Lower lobe of right lung (tissue), 2 donors: ENCODE measurements around the gene TMEM132D. TPM values are rescaled to one million over a fixed set of nuclear protein-coding genes. Genes with fewer than 3 reads are reported as not detected.

ENCODE experiments used
- ATAC-seq, 2 donors: fragments of 200-7000 bp; cut with Tn5 transposase; one replicate each; pipeline ENCODE4 v1.9.1; 2020 to 2022; ENCODE audit warnings: mild to moderate bottlenecking in 2 of 2, moderate library complexity in 2 of 2
- DNase-seq: peaks from one replicate; pipeline ENCODE4 v3.0.0-alpha.2; 2020
- H3K27ac ChIP-seq: fragments of 200-600 bp; one replicate; pipeline ENCODE4 v1.8.0; 2022
- H3K27me3 ChIP-seq: fragments of 200-600 bp; one replicate; pipeline ENCODE4 v1.8.0; 2022; ENCODE audit warnings: low read depth
- H3K36me3 ChIP-seq: fragments of 200-600 bp; one replicate; pipeline ENCODE4 v1.8.0; 2022; ENCODE audit warnings: mild to moderate bottlenecking
- H3K4me1 ChIP-seq: fragments of 200-600 bp; one replicate; pipeline ENCODE4 v1.8.0; 2022
- H3K4me3 ChIP-seq: fragments of 200-600 bp; one replicate; pipeline ENCODE4 v1.8.0; 2022; ENCODE audit warnings: mild to moderate bottlenecking
- H3K9me3 ChIP-seq: fragments of 200-600 bp; one replicate; pipeline ENCODE4 v1.8.0; 2022
- intact Hi-C: fragments of 100-400 bp; cut with DNase I; formaldehyde crosslinking; loops from one replicate; pipeline ENCODE4 v1.11.0; 2022
- total RNA-seq: library from RNA; stranded (reverse); fragmentation: NEBNext Ultra II Directional; extraction: Animal tissue kit (Norgen Biotek cat#: 25700); gene quantifications from one replicate; pipeline ENCODE4 v1.2.1, GENCODE V29; 2021
- TF ChIP-seq, protein P1 (sequence below): fragments of 200-600 bp; IDR thresholded peaks from one replicate; pipeline ENCODE4 v1.8.0; 2022; ENCODE audit warnings: antibody characterized with exemption, mild to moderate bottlenecking
- donor health status: DM: no; HTN: yes; CAD: no; lungs with severe emphysema.

TMEM132D gene
- total RNA-seq, 1 donor from 2014 or later, result 0.06 TPM

DNA sequence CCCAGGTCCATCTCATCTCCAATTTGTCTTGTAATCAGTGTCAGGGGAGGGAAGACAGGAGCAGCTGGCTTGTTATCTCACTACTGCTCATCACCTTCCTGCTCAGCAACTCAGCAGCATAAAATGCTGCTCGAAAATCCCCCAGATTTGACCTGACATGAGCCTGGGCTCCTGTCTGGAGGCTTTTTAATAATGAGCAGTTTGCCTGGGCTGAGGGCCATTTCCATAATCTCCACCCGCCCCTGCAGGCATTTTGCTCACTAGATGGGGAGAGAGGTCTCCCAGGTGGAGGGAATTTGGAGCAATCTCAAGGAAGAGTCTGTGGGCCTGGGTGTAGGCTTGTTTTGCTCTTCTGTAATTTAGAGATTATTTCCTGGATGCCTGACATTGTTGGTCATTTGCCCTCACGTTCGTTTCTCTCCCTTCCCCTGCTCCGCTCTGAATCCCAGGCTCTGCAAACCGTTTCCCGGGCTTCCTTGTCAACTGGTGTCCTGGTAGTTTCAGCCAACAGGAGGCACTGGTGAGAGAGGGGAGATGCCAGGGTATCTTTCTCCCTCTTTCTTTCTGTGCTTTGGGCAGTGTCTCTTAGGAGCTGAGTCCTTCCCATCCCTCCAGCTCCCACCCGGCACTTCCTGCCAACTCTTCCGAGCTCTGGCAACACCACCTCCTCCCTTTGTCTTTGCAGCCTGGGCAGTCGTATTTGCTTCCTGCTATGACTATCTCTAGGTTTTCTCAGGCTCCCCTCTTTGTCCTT, 751.3 kb downstream of the TMEM132D start:
- intact Hi-C loops, result no loop called here
- H3K27ac ChIP-seq, result no peak overlapping the region
- no peak for ATAC-seq
- TF ChIP-seq, protein P1, sequence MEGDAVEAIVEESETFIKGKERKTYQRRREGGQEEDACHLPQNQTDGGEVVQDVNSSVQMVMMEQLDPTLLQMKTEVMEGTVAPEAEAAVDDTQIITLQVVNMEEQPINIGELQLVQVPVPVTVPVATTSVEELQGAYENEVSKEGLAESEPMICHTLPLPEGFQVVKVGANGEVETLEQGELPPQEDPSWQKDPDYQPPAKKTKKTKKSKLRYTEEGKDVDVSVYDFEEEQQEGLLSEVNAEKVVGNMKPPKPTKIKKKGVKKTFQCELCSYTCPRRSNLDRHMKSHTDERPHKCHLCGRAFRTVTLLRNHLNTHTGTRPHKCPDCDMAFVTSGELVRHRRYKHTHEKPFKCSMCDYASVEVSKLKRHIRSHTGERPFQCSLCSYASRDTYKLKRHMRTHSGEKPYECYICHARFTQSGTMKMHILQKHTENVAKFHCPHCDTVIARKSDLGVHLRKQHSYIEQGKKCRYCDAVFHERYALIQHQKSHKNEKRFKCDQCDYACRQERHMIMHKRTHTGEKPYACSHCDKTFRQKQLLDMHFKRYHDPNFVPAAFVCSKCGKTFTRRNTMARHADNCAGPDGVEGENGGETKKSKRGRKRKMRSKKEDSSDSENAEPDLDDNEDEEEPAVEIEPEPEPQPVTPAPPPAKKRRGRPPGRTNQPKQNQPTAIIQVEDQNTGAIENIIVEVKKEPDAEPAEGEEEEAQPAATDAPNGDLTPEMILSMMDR, result no peak
- no peaks in the 10 kb centered on the region for H3K4me1 ChIP-seq
- H3K36me3 ChIP-seq, result no peaks in the 10 kb centered on the region
- no peak overlapping the region for H3K4me3 ChIP-seq
- DNase-seq, result no peak
- no peaks in the 10 kb centered on the region for H3K9me3 ChIP-seq
- H3K27me3 ChIP-seq, result peaks cover 7% of the 10 kb centered on the region

DNA sequence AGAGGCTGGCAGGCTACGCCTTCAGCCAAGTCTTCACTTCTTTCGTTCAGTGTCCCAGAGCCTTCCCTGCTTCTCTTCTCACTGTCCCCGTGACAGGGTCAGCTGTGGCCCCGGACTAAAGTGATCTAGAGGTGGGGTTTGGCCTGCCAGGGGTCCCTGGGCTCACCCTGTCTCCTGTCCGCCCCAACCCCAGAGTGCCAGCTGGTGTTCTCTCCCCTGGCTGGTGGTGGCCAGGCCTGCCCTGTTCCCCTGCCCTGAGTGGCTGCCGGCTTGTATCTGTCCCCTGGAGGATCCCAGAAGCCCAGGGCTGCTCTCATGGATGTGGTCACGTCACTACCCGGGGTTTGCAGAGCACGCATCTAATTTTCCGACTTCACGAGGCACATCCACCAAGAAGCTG, 753.1 kb downstream of the TMEM132D start:
- no peak for ATAC-seq
- Histone ChIP-seq H3K4me1 (no peaks in the 10 kb centered on the region), H3K27ac (no peak overlapping the region), H3K27me3 (peaks cover 7% of the 10 kb centered on the region), H3K4me3 (no peak overlapping the region), H3K36me3 (no peaks in the 10 kb centered on the region), H3K9me3 (no peaks in the 10 kb centered on the region)
- intact Hi-C loops, result no loop called here
- TF ChIP-seq, protein P1, result no peak
- DNase-seq, result no peak

DNA sequence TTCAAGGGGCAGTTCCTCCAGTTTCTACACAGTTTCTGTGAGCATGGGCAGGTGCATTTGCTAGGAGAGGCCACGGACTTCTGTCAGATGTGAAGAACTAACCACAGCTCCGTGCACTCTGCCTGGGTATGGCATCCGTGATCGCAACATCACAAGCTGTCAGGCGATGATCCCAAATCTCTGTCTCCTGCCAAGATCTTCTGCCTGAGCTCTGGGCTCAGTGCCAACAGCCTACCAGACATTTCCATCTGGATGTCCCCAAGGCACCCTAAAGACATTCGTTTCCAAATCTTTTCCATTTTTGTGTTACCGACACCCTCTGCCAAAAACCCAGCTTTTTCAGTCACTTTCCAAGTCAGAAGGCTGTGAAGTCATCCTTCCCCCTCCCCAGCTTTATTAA, 758.4 kb downstream of the TMEM132D start:
- Histone ChIP-seq H3K9me3 (no peaks in the 10 kb centered on the region), H3K27me3 (peaks cover 7% of the 10 kb centered on the region), H3K27ac (no peak overlapping the region), H3K4me1 (no peaks in the 10 kb centered on the region), H3K36me3 (no peaks in the 10 kb centered on the region), H3K4me3 (no peak overlapping the region)
- intact Hi-C loops, result no loop called here
- DNase-seq (no peak), ATAC-seq (peak in 1 of 2 donors; percentile 42)
- TF ChIP-seq, protein P1, result no peak

DNA sequence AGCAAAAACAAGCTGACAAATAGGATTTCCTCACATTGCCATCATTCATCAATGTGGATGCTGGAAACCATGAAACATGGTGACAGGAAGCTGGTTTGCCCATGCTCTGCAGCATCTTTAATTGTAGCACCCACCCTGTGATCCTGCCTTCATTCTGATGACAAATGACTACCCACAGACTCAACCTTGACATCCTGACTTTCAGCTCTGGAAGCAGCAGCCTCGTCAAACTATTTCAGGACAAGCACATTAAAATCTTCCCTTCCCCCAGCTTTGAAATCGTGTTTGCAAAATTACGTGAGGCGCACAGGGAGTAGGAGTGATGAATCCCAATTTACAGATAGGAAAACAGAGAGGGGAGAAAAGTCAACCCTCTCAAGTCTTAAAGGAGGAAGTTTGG, 765.0 kb downstream of the TMEM132D start:
- no peaks in the 10 kb centered on the region for H3K27me3 ChIP-seq
- TF ChIP-seq, protein P1, result no peak
- no peak overlapping the region for H3K4me3 ChIP-seq
- intact Hi-C loops, result no loop called here
- ATAC-seq, result no peak
- no peaks in the 10 kb centered on the region for H3K36me3 ChIP-seq
- no peaks in the 10 kb centered on the region for H3K4me1 ChIP-seq
- no peak overlapping the region for H3K27ac ChIP-seq
- no peaks in the 10 kb centered on the region for H3K9me3 ChIP-seq
- DNase-seq, result no peak

DNA sequence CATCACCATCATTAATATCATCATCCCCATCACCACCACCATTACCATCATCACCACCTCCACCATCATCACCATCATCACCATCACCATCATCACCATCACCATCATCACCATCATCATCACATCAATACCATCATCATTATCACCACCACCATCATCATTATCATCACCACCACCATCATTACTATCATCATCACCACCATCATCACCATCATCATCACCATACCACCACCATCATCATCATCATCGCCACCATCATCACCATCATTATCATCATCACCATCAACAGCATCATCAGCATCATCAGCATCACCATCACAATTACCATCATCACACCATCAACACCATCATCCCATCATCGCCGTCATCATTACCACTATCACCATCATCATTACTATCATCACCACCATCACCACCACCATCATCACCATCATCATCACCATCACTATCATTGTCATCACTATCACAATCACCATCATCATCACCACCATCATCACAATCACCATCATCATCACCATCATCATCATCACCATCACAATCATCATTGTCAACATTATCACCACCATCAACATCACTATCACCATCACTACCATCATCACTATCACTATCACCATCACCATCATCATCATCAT, 767.0 kb downstream of the TMEM132D start:
- Histone ChIP-seq H3K4me3 (no peak overlapping the region), H3K4me1 (no peaks in the 10 kb centered on the region), H3K36me3 (no peaks in the 10 kb centered on the region), H3K27me3 (no peaks in the 10 kb centered on the region), H3K27ac (no peak overlapping the region), H3K9me3 (no peaks in the 10 kb centered on the region)
- intact Hi-C loops, result no loop called here
- DNase-seq (no peak), ATAC-seq (no peak)
- TF ChIP-seq, protein P1, result no peak
